ENCODE measurements around the gene EBF4. TPM values are rescaled to one million over a fixed set of nuclear protein-coding genes. Genes with fewer than 3 reads are reported as not detected.

Gene EBF4
- total RNA-seq, result under 1 TPM; 0.27 to 0.64 TPM

- H3K27ac Mint-ChIP-seq, result peak within 1 kb of the TSS; percentile 22
- DNase-seq, result no peak
- ChIA-PET POLR2A (no interaction called here), CTCF (interaction anchor here (1.0 kb wide), 1 partner anchor 60 kb away, joined by 3 read pairs; no protein-coding TSS in a partner anchor)
- H3K9me3 Mint-ChIP-seq, result no peaks in the 10 kb centered on the region
- H3K27me3 Mint-ChIP-seq, result peaks cover 60% of the 10 kb centered on the region
- no peaks in the 10 kb centered on the region for H3K36me3 Mint-ChIP-seq (ENCODE audit: low read depth)
- peak within 1 kb of the TSS; percentile 72 for H3K4me3 Mint-ChIP-seq
- H3K4me1 Mint-ChIP-seq, result peaks cover 22% of the 10 kb centered on the region
These were observed at the start of gene EBF4 for GRCh38 chr20:2692036-2692885. Gene EBF4 (plus strand): TSS chr20:2692780. CDS start chr20:2693646, 866 bp downstream.

GRCh38 chr20:2643708-2644107 lies 48.9 kb upstream of the EBF4 start:
- H3K27ac Mint-ChIP-seq, result no peak overlapping the region
- H3K9me3 Mint-ChIP-seq, result no peaks in the 10 kb centered on the region
- POLR2A ChIA-PET, result no interaction called here
- H3K27me3 Mint-ChIP-seq, result no peaks in the 10 kb centered on the region
- CTCF ChIA-PET, result interaction anchor here (1.0 kb wide), 1 partner anchor 12 kb away, joined by 3 read pairs; no protein-coding TSS in a partner anchor
- H3K4me1 Mint-ChIP-seq, result peaks cover 8% of the 10 kb centered on the region
- DNase-seq, result no peak
- no peaks in the 10 kb centered on the region for H3K36me3 Mint-ChIP-seq (ENCODE audit: low read depth)
- no peak overlapping the region for H3K4me3 Mint-ChIP-seq

GRCh38 chr20:2651772-2652723 lies 40.5 kb upstream of the EBF4 start, which contains the start of gene NOP56:
Gene NOP56 (plus strand): TSS chr20:2652632. CDS start chr20:2652661, 29 bp downstream.
- Mint-ChIP-seq H3K27me3 (no peaks in the 10 kb centered on the region), H3K36me3 (ENCODE audit: low read depth) (peaks cover 37% of the 10 kb centered on the region), H3K9me3 (no peaks in the 10 kb centered on the region), H3K4me1 (peaks cover 58% of the 10 kb centered on the region), H3K27ac (peak within 1 kb of the TSS; percentile 92), H3K4me3 (peak within 1 kb of the TSS; percentile 81)
- DNase-seq, result peak; percentile 91
- POLR2A ChIA-PET, result interaction anchor here (0.8 to 1.9 kb wide), 5 partner anchors 12 to 182 kb away, joined by 3 to 7 read pairs (median 4); partner anchors contain the start of genes IDH3B and SNRPB
- CTCF ChIA-PET, result interaction anchor here (0.5 to 4.9 kb wide), 6 partner anchors 12 to 186 kb away, joined by 3 to 22 read pairs (median 4); partner anchors contain the start of gene IDH3B

GRCh38 chr20:2652724-2653555 lies 39.6 kb upstream of the EBF4 start:
- DNase-seq, result peak; percentile 18
- peaks cover 53% of the 10 kb centered on the region for H3K4me1 Mint-ChIP-seq
- POLR2A ChIA-PET, result interaction anchor here (0.9 to 1.9 kb wide), 4 partner anchors 11 to 183 kb away, joined by 3 to 7 read pairs (median 4); partner anchors contain the start of genes IDH3B and SNRPB
- peaks cover 46% of the 10 kb centered on the region for H3K36me3 Mint-ChIP-seq (ENCODE audit: low read depth)
- peak overlapping the region; percentile 87 for H3K27ac Mint-ChIP-seq
- H3K4me3 Mint-ChIP-seq, result peak overlapping the region; percentile 81
- H3K9me3 Mint-ChIP-seq, result no peaks in the 10 kb centered on the region
- CTCF ChIA-PET, result interaction anchor here (0.8 to 4.9 kb wide), 4 partner anchors 11 to 133 kb away, joined by 3 to 22 read pairs (median 6); partner anchors contain the start of gene IDH3B
- no peaks in the 10 kb centered on the region for H3K27me3 Mint-ChIP-seq

GRCh38 chr20:2653556-2654383 lies 38.8 kb upstream of the EBF4 start:
- DNase-seq, result no peak
- H3K4me3 Mint-ChIP-seq, result peak overlapping the region; percentile 81
- H3K27ac Mint-ChIP-seq, result peak overlapping the region; percentile 87
- H3K27me3 Mint-ChIP-seq, result no peaks in the 10 kb centered on the region
- peaks cover 52% of the 10 kb centered on the region for H3K4me1 Mint-ChIP-seq
- H3K36me3 Mint-ChIP-seq (ENCODE audit: low read depth), result peaks cover 55% of the 10 kb centered on the region
- CTCF ChIA-PET, result interaction anchor here (1.2 to 4.9 kb wide), 2 partner anchors 10 to 133 kb away, joined by 4 to 22 read pairs; partner anchors contain the start of gene IDH3B
- H3K9me3 Mint-ChIP-seq, result no peaks in the 10 kb centered on the region
- POLR2A ChIA-PET, result interaction anchor here (1.1 kb wide), 1 partner anchor 132 kb away, joined by 3 read pairs; no protein-coding TSS in a partner anchor

- ChIA-PET CTCF (interaction anchor here (0.7 to 4.9 kb wide), 3 partner anchors 9 to 34 kb away, joined by 3 to 22 read pairs (median 4); partner anchors contain the start of gene IDH3B), POLR2A (interaction anchor here (0.6 kb wide), 1 partner anchor 1506 kb away, joined by 3 read pairs; no protein-coding TSS in a partner anchor)
- H3K27ac Mint-ChIP-seq, result peak overlapping the region; percentile 82
- H3K9me3 Mint-ChIP-seq, result no peaks in the 10 kb centered on the region
- DNase-seq, result no peak
- H3K36me3 Mint-ChIP-seq (ENCODE audit: low read depth), result peaks cover 59% of the 10 kb centered on the region
- H3K4me3 Mint-ChIP-seq, result peak overlapping the region; percentile 81
- peaks cover 49% of the 10 kb centered on the region for H3K4me1 Mint-ChIP-seq
- no peaks in the 10 kb centered on the region for H3K27me3 Mint-ChIP-seq
These were observed 38.2 kb upstream of the EBF4 start for GRCh38 chr20:2654384-2654822.

- CTCF ChIA-PET, result interaction anchor here (0.7 to 4.9 kb wide), 3 partner anchors 9 to 34 kb away, joined by 3 to 22 read pairs (median 4); partner anchors contain the start of gene IDH3B
- Mint-ChIP-seq H3K9me3 (no peaks in the 10 kb centered on the region), H3K4me3 (peak overlapping the region; percentile 81), H3K36me3 (ENCODE audit: low read depth) (peaks cover 64% of the 10 kb centered on the region), H3K4me1 (peaks cover 47% of the 10 kb centered on the region), H3K27ac (peak overlapping the region; percentile 82), H3K27me3 (no peaks in the 10 kb centered on the region)
- DNase-seq, result no peak
- POLR2A ChIA-PET, result interaction anchor here (0.6 kb wide), 1 partner anchor 1506 kb away, joined by 3 read pairs; no protein-coding TSS in a partner anchor
These were observed 37.7 kb upstream of the EBF4 start for GRCh38 chr20:2654831-2655230.

- peaks cover 69% of the 10 kb centered on the region for H3K36me3 Mint-ChIP-seq (ENCODE audit: low read depth)
These were observed 37.1 kb upstream of the EBF4 start for GRCh38 chr20:2655331-2656116.

GRCh38 chr20:2656471-2657117 lies 36.0 kb upstream of the EBF4 start:
- no peak overlapping the region for H3K27ac Mint-ChIP-seq
- POLR2A ChIA-PET, result no interaction called here
- CTCF ChIA-PET, result interaction anchor here (1.8 kb wide), 1 partner anchor 8 kb away, joined by 6 read pairs; no protein-coding TSS in a partner anchor
- DNase-seq, result no peak
- H3K4me1 Mint-ChIP-seq, result peaks cover 40% of the 10 kb centered on the region
- no peaks in the 10 kb centered on the region for H3K27me3 Mint-ChIP-seq
- no peaks in the 10 kb centered on the region for H3K9me3 Mint-ChIP-seq
- peaks cover 74% of the 10 kb centered on the region for H3K36me3 Mint-ChIP-seq (ENCODE audit: low read depth)
- no peak overlapping the region for H3K4me3 Mint-ChIP-seq

More at GRCh38 chr20:2655331-2656116, 37.1 kb upstream of the EBF4 start:
- H3K4me1 Mint-ChIP-seq, result peaks cover 43% of the 10 kb centered on the region
- peak overlapping the region; percentile 81 for H3K4me3 Mint-ChIP-seq
- ChIA-PET CTCF (interaction anchor here (0.7 to 4.9 kb wide), 3 partner anchors 8 to 33 kb away, joined by 3 to 22 read pairs (median 4); partner anchors contain the start of gene IDH3B), POLR2A (interaction anchor here (0.6 kb wide), 1 partner anchor 1507 kb away, joined by 3 read pairs; no protein-coding TSS in a partner anchor)
- H3K27me3 Mint-ChIP-seq, result no peaks in the 10 kb centered on the region
- H3K27ac Mint-ChIP-seq, result no peak overlapping the region
- H3K9me3 Mint-ChIP-seq, result no peaks in the 10 kb centered on the region
- DNase-seq, result no peak

Measured in activated CD4-positive, alpha-beta T cell treated with anti-CD3 and anti-CD28 coated beads, Interleukin-2, amount 10 ng/mL, durations not matched to agents 7 days and 5 days (primary cell).